RPMI7951 (cell line): Measurements from ENCODE around the gene FAM193A. TPM values are rescaled to one million over a fixed set of nuclear protein-coding genes. Genes with fewer than 3 reads are reported as not detected.
"Not testable (repeated sequence)": the region's sequence is repeated elsewhere in the genome, so short reads cannot be mapped to it uniquely, and the experiment has no call there.

Experiments
- DNase-seq: peaks from one replicate; pipeline ENCODE4 v3.0.0-alpha.2; 2012; ENCODE audit warnings: low read depth
- total RNA-seq: library from RNA; depleted of rRNA; stranded (reverse); fragments of >200 nt; shearing (Covaris generic); gene quantifications from 2 replicates; pipeline ENCODE4 v1.2.3, GENCODE V29; 2014

Gene FAM193A
- total RNA-seq, 1 experiment from 2014 or later, result 7.1 TPM

DNA sequence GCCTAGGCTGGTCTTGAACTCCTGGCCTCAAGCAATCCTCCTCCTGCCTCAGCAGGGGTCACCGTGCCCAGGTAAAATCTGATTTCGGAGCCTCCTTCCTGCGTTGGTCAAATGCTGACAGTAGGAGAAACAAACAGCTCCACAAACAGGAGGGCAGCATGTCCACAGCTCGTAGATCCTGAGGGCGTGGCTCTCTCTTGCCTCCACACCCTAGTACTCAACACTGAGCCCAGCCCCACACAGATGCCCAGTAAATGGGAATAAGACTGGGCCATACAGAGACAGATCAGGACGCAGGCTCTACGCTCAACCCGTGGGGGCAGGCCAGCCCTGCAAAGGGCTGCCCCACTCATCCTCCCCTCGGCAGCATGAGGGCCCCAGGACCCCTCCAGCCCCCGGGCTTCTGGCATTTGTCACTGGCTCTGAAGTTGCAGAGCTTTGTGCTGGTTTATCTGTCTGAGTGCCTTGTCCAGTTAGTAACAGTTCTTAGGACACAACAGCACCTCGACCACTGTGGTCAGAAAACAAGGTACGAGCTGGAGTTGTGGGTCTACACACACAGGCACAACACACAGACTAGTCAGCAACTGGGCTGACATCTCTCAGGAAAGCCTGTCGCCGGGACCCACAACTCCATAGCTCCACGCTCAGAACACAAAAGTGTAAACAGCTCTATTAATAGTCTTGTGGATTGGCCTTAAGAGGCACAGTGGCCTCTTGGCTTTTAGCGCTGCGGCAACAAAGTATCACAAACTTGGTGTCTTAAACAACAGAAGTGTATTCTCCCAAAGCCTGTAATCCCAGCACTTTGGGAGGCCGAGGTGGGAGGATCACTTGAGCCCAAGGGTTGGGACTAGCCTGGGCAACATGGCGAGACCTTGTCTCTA lies 214.5 kb downstream of the FAM193A start:
- no peak for DNase-seq

DNA sequence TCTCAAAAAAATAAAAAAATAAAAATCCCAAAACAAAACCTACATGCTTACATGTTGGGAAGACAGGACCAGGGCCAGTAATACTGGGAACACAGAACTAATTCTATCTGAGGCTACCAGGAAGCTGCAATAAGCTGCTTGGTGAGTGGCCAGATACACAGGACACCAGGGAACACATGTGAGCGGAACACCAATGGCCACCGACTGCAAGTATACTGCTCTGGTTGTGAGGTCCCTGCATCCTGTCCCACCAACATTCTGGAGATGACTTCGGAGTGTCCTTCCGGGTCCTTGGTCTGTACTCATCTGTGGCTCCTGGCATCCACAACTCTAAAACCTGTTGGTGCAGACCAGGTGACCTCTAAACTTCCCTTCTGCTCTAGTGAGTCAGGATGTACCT lies 217.0 kb downstream of the FAM193A start:
- no peak for DNase-seq

DNA sequence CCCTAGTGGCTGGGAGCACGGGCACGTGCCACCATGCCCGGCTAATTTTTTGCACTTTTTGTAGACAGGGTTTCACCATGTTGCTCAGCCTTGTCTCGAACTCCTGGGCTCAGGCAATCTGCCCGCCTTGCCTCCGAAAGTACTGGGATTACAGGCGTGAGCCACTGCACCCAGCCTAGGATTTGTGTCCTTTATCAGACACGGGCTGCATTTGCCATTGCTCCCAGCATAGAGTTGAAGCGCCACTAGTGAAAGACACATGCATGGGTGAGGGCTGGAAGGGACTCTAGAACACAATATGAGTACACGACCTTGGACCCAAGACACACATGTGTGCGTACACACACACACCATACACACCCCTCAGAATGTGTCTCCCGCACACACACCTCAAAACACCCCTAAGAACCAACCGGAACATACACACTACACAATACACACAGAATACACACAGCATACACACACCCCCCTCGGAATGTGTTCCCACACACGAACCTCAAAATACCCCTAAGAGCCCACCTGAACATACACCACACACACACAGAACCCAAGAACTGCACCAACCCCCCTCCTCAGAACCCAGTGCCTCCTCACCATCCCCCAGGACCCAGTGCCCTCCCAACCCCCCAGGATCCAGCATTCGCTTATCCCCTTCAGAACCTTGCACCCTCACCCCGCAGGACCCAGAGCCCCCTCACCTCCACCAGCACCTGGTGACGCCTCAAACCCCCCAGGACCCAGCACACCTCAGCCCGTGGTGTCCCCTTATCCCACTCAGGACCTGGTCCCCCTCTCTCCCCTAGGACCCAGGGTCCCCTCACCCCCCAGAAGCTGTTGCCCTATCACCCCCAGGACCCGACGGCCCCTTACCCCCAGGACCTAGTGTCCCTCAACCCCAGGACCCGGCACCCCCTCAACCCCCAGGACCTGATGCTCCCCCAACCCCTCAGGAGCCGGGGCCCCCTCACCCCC lies 218.7 kb downstream of the FAM193A start:
- no peak for DNase-seq

DNA sequence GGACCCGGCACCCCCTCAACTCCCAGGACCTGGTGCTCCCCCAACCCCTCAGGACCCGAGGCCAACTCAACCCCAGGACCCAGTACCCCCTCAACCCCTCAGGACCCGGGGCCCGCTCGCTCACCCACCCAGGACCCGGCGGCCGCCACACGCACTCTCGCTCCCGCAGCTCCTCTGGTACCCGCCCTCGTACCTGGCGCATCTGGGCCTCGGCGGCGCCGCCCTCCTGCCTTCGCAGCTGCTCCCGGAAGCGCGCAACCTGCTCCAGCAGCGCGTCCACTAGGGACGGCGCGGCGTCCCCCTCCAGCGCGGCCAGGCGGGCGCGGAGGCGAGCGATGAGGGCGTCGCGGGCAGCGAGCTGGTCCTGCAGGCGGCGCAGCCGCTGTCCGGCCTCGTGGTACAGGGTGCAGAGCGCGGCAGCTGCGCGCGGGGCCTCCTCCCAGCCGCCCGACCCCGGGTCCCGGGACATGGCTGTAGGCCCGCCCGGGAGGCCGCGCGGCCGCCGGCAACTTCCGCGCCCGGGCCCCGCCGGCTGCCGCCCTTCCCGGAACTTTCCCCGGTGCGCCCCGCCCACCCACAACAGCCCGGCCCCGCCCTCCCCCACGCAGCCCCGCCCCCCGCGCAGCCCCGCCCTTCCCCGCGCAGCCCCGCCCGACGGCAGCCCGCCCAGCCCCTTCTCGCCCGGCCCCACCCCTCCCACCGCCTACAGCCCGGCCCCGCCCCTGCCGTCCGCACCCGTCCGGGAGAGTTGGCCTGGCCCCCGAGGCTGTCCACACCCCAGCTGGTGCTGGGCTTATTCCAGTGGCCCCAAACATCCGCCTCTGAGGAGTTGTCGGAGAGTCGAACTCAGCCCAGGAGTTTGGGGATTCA lies 219.6 kb downstream of the FAM193A start, which contains the start of gene TNIP2:
Gene TNIP2 (minus strand): TSS at position 516 of the 870 bp plus-strand sequence. CDS start 47 bp downstream, at position 469.
- peak; percentile 82 for DNase-seq

DNA sequence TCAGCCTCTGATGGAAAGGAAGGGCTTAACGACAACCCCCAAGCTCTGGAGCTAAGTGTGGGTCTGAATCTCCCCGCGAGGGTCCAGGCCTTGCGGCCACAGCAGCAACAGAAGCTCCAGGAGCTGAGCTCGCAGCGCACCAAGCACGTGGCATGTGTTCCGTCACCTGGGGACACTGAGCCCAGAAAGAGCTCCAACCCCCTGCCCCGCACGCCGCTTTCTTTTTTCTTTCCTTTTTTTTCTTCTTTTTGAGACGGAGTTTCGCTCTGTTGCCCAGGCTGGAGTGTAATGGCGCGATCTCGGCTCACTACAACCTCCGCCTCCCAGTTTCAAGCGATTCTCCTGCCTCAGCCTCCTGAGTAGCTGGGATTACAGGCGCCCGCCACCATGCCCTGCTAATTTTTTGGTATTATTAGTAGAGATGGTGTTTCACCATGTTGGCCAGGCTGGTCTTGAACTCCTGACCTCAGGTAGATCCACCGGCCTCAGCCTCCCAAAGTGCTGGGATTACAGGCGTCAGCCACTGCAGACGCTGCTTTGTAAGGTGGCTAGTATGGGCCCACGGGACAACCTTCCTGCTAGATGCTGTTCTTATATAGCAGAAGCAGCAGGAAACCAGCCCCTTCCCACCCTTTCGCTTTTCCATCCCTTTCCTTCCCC lies 220.4 kb downstream of the FAM193A start:
- DNase-seq, result no peak

DNA sequence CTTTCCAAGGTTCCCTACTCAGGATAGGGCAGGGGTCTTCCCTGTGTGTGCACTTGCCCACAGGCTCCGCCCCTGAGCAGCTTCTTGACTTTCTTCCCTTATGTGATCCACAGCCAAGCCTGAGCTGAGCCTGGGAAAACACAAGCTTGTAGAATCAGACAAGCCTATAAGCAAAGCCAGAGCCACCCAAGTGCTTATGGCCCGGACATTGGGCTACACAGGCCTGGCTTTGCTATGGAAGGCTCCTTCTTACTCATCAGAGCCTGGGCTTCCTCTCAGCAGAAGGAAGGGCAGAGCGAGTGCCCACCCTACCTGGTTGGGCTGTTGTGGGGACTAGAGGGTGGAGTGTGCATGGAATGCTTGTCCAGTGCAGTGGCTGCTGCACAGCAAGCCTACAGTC lies 221.0 kb downstream of the FAM193A start:
- no peak for DNase-seq

DNA sequence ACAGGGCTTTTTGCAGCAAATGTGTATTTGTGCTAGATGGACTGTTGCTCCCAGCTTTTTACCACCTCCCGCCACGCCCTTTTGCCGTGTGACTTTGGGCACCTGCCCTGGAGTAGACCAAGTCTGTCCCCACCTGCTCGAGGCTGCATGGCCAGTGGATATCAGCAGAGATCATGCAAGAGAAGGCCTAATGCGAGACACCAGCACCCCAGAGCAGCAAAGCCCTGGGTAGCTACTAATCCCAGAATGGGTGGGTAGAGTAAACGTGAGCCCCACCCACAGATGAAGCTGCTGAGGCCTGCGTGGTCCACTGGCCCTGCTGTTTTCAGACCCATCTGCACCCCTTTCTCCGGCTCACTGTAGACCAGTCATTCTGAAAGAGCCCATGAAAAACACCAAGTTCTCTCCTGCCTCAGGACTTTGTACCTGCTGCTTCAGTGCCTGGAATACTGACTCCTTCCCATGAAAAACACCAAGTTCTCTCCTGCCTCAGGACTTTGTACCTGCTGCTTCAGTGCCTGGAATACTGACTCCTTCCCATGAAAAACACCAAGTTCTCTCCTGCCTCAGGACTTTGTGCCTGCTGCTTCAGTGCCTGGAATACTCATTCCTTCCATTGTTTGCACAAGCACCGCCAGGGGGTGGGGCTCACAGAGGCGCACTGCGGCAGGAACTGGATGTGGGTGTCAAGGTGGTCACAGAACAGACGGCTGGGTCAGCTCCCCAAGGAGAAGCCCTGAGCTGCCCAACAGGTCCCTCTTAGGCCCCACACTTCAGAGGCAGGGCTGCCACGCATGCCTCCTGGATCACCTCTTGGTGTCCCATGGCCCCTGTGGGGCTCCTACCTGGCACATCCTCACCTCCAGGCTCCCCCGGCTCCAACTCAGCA lies 224.8 kb downstream of the FAM193A start:
- DNase-seq, result no peak

DNA sequence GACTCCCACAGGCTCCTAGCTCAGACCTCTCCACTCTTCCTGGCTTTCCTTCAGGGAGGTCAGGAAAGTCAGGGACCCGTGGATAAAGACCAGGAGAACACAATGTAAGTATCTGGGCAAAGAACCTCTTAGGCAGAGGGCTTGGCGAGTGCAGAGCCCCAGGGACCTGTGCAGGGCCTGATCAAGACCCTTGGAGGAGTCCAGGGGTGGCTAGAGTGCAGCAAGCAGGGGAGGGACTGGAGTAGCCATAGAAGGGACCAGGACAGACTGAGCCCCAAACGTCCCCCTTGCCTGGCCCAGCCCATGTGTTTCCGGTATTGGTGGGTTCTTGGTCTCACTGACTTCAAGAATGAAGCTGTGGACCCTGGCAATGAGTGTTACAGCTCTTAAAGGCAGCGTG lies 225.6 kb downstream of the FAM193A start:
- DNase-seq, result no peak

DNA sequence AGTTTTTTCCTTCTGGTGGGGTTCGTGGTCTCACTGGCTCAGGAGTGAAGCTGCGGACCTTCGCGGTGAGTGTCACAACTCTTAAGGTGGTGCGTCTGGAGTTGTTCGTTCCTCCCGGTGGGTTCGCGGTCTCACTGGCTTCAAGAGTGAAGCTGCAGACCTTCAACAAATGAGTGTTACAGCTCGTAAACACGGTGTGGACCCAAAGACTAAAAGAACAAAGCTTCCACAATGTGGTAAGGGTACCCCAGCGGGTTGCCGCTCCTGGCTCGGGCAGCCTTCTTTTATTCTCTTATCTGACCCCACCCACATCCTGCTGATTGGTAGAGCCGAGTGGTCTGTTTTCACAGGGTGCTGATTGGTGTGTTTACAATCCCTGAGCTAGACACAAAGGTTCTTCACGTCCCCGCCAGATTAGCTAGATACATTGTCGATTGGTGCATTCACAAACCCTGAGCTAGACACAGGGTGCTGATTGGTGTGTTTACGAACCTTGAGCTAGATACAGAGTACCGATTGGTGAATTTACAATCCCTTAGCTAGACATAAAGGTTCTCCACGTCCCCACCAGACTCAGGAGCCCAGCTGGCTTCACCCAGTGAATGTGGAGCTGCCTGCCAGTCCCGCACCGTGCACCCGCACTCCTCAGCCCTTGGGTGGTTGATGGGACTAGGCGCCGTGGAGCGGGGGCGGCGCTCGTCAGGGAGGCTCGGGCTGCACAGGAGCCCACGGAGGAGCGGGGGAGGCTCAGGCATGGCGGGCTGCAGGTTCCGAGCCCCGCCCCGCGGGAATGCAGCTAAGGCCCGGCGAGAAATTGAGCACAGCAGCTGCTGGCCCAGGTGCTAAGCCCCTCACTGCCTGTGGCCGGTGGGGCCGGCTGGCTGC lies 226.3 kb downstream of the FAM193A start:
- not testable (repeated sequence) for DNase-seq

DNA sequence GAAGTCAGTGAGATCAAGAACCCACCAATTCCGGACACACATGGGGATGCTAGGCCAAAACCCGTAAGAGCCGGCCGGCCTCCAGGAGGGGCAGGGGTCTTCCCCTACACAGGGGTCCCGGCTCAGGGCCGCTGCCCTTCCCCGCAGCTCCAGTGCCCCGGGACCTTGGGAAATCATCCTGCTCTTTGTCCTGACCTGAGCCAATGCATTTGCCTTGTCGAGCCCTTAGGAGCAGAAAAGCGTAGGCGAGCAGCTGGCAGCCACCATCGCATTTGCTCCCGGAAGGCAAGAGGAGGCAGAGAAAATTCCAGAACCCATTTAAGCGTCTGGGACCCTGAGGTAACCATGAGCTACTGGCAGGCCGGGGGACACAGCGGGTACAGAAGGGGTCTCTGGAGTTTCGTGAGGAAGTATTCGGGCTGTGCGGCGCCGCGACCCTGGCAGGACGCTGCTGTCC lies 227.1 kb downstream of the FAM193A start:
- no peak for DNase-seq

DNA sequence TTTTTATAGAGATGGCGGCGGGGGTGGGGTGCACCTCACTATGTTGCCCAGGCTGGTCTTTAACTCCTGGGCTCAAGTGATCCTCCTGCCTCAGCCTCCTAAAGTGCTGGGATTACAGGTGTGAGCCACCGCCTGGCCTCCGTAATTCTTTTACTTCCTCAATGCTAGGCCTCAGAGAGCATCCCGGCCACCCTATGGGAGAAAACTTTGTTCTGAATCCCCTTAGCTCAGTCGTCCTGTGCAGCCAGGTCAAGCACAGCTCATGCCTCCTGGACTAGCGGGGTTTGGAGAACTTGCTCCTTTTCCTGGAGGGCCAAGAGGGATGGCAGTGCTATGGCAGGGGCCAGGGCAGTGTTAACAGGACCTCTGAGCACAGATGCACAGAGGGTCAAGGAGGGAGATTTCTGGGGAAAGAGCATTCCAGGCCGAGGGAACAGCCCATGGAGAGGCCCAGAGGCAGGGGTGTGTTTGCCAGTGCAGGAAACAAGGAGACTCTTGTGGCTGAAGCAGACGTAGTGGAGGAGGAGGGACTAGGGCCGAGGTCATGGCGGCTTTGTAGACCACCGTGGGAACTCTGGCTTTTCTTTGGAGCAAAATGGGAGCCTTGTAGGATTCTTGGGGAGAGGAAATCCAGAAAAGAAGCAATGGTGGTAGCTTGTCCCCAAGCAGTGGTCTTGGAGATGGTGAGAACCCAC lies 229.5 kb downstream of the FAM193A start:
- no peak for DNase-seq

DNA sequence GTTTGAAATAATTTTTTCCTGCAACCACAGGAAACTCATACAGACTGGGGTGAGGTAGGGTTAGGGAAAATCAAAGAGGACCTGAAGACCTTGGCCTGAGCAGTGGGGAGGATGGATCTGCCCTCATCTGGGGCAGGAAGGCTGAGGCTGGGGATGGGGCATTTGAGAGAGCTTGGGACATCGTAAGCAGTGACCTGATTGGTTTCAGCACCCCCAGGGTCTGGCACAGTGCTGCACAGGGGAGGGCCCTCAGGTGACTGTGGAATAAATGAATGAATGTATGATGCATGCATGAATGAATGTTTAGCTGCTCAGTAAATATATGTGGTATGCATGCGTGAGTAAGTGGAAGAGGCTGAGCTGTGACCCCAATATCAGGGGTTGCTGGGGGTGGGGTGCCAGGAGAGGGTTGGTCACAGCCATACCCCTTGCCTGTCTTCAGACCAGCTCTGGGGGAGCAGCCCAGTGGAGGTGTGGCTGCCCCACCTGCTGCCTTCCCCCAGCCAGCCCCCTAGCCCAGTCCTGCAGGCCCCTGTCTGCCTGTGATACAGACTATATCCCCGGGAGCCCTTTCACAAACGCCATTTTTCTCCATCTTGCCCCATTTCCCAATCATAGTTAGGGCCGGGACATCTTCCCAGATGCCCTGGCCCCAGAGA lies 230.7 kb downstream of the FAM193A start:
- no peak for DNase-seq

DNA sequence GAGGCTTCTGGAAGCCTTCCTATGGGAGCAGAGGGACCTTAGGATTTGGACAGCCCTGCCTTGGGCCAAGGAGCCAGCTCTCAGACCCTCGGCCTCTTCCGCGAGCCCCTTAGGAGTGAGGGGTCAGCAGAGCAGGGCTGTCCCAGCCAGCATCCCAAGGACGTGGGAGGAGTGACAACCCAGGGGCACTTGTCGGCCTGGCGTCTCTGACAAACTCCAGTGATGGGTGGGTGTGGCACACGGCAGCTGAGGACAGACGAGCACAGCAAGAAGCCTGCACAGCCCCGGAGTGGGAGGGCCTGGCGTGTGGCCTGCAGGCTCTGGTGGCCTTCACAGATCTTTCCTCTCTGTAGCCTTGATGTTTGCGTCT lies 231.2 kb downstream of the FAM193A start:
- no peak for DNase-seq

DNA sequence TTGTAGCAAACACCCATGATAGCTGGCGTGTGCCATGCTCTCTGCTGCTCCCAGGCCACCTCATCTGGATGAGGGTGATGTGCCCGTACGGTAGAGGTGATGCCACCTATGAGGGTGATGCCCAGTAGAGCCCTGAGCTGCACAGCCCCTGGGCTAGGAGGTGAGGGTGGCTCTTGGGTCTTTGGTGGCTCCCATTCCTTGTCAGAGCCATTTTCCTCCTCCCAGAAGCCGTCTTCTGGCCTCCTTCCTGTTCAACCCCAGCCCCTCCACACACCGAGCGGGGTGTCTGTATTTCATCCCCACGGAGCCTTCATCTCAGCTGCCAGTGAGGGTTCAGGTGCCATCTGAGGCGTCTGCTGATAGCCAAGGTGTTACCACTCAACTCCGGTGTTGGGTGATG lies 231.7 kb downstream of the FAM193A start:
- DNase-seq, result no peak

DNA sequence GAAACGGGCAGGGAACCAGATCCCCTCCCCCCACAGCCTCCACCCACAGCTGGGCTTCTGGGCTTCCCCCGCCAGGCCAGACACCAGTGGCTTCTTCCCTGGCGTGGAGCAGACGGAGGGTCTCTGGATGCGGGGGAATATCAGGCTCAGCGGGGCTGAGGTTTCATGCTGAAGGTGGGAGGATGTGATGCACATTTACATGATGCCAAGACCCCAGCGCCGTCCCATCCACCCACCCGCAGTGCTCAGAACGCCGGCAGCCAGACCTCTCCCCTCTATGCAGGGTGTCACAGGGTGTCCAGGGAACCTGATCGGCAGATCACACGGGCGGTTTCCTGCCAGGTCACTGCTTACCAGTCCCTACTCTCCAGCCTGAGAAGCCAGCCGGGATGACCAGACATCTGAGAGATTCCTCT lies 232.5 kb downstream of the FAM193A start:
- no peak for DNase-seq

DNA sequence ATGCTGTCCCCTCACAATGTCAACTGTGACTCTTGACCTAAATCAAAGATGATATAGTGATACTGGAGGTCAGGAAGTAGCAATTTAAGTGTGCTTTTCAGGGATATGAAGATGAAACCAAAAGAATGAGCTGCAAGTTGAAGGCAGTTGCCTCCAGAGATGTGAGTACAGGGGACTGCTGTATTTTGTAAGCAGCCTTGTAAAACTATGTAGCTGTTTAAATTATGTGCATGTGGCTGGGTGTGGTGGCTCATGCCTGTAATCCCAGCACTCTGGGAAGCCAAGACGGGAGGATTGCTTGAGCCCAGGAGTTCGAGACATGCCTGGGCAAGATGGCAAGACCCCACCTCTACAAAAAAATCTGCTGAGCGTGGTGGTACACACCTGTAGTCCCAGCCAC lies 234.8 kb downstream of the FAM193A start:
- no peak for DNase-seq

DNA sequence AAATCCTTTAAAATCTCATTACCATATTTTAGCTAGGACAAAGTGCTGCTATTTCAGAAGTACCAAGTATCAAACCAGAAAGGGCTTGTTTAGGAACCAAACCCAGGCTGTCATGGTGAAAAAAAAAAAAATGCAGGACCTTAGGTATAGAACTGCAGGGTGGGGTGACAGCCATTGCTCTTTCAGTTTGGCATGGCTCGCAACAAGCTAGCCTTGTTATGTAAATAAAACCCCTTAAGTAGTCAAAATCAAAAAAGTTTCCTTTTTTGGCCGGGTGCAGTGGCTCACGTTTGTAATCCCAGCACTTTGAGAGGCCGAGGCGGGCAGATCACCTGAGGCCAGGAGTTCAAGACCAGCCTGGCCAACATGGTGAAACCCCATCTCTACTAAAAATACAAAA lies 244.2 kb downstream of the FAM193A start:
- not testable (repeated sequence) for DNase-seq

DNA sequence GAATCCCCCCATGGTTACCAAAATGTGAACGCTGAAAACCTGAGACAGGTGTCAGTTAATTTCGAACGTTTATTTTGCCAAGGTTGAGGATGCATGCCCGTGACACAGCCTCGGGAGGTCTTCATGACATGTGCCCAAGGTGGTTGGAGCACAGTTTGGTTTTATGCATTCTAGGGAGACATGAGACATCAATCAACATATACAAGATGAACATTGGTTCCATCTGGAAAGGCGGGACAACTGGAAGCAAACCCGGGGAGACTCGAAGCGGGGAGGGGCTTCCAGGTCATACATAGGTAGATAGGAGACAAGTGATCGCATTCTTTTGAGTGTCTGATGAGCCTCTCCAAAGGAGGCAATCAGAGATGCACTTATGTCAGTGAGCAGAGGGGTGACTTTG lies 245.5 kb downstream of the FAM193A start:
- DNase-seq, result no peak
